Endodermal cell (in vitro differentiated cells): ENCODE data around the gene NGF. TPM values are rescaled to one million over a fixed set of nuclear protein-coding genes. Genes with fewer than 3 reads are reported as not detected.

Experiments used
- DNase-seq: peaks from one replicate; pipeline ENCODE4 v3.0.0-alpha.2; 2017
- H3K27ac ChIP-seq: 2 replicates; pipeline ENCODE4 v1.5.1; 2013; ENCODE audit warnings: mild to moderate bottlenecking, low read depth, low read length, moderate library complexity
- H3K27me3 ChIP-seq: 2 replicates; pipeline ENCODE4 v1.6.1; 2013; ENCODE audit warnings: mild to moderate bottlenecking, low read length, moderate library complexity; ENCODE audit not compliant: insufficient read depth, control insufficient read depth, poor library complexity, severe bottlenecking
- H3K36me3 ChIP-seq: 2 replicates; pipeline ENCODE4 v1.7.0; 2013; ENCODE audit warnings: mild to moderate bottlenecking, low read length, moderate library complexity; ENCODE audit not compliant: control insufficient read depth, insufficient read depth
- H3K4me1 ChIP-seq: one replicate; pipeline ENCODE4 v1.7.0; 2013; ENCODE audit warnings: low read length; ENCODE audit not compliant: control insufficient read depth, insufficient read depth
- H3K4me3 ChIP-seq: 2 replicates; pipeline ENCODE4 v1.5.1; 2013; ENCODE audit warnings: mild to moderate bottlenecking, low read length, moderate library complexity
- H3K9ac ChIP-seq: 2 replicates; pipeline ENCODE4 v1.6.1; 2013; ENCODE audit warnings: mild to moderate bottlenecking, low read length, moderate library complexity; ENCODE audit not compliant: poor library complexity, severe bottlenecking; ENCODE audit errors: extremely low read depth
- H3K9me3 ChIP-seq: 2 replicates; pipeline ENCODE4 v1.6.1; 2013; ENCODE audit warnings: mild to moderate bottlenecking, low read length, moderate library complexity; ENCODE audit not compliant: control insufficient read depth
- H3K27ac Mint-ChIP-seq: 2 replicates; pipeline ENCODE4 v1.8.0; 2020; ENCODE audit warnings: mixed read lengths
- H3K27me3 Mint-ChIP-seq: 2 replicates; pipeline ENCODE4 v1.8.0; 2021; ENCODE audit warnings: mild to moderate bottlenecking, mixed read lengths; ENCODE audit not compliant: insufficient read depth
- H3K36me3 Mint-ChIP-seq: 2 replicates; pipeline ENCODE4 v1.8.0; 2020; ENCODE audit warnings: low read depth, mixed read lengths
- H3K4me1 Mint-ChIP-seq: 2 replicates; pipeline ENCODE4 v1.8.0; 2020; ENCODE audit warnings: mixed read lengths
- H3K4me3 Mint-ChIP-seq: 2 replicates; pipeline ENCODE4 v1.8.0; 2020; ENCODE audit warnings: mild to moderate bottlenecking, moderate library complexity, mixed read lengths
- H3K9me3 Mint-ChIP-seq: 2 replicates; pipeline ENCODE4 v1.8.0; 2020; ENCODE audit warnings: mild to moderate bottlenecking, mixed read lengths
- CTCF ChIP-seq: fragments of 200-600 bp; sonication (generic); conservative IDR thresholded peaks from 2 replicates; pipeline ENCODE4 v1.5.0; 2021; ENCODE audit warnings: antibody characterized with exemption, mild to moderate bottlenecking
- WGBS, 2 experiments: methylation state at CpG; one replicate each; pipeline versions ENCODE4 v1.1.5 to v1.1.7; 2013; ENCODE audit warnings: missing lambda C conversion rate in 2 of 2, mixed read lengths in 1 of 2; ENCODE audit not compliant: insufficient coverage in 1 of 2, insufficient read length in 1 of 2; 5-methylcytosine and 5-hydroxymethylcytosine counted together
- total RNA-seq, 2 donors: library from RNA; stranded (reverse); fragmentation: NEBNext Ultra II Directional in 1 of 2; extraction: Animal tissue kit (Norgen Biotek cat#: 25700) in 1 of 2; gene quantifications; 2 replicates in 1 of 2; 3 replicates in 1 of 2; pipeline ENCODE4 v1.2.1, GENCODE V29; 2021

NGF gene
- total RNA-seq, 2 donors from 2014 or later = 0.26 TPM; not detected in 1

DNA sequence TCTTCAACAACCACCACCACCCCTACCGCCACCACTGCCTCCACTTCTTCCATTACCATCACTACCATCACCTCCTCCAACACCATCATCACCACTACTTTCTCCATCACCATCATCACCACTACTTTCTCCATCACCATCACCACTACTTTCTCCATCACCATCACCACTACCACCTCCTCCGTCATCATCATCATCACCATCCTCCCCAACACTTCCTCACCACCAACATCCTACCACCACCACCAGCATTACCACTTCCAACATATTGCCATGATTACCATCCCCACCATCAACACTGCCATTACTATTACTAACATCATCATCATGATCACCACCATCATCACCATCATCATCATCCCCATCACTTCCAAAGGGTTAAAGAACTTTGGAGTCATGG is 34.7 kb downstream of the NGF start:
- WGBS, 2 experiments = 93 to 100% methylated on average over 2 of the region's 2 CpGs
- Histone ChIP-seq H3K4me1 (peaks cover 11% of the 10 kb centered on the region), H3K27ac (no peak overlapping the region), H3K9me3 (no peaks in the 10 kb centered on the region), H3K27me3 (no peaks in the 10 kb centered on the region), H3K36me3 (no peaks in the 10 kb centered on the region), H3K9ac (no peak overlapping the region), H3K4me3 (no peak overlapping the region)
- Mint-ChIP-seq H3K27ac (no peak overlapping the region), H3K4me1 (peaks cover 12% of the 10 kb centered on the region), H3K36me3 (no peaks in the 10 kb centered on the region), H3K27me3 (no peaks in the 10 kb centered on the region), H3K9me3 (no peaks in the 10 kb centered on the region), H3K4me3 (no peak overlapping the region)
- TF ChIP-seq CTCF = no peak
- DNase-seq = no peak

DNA sequence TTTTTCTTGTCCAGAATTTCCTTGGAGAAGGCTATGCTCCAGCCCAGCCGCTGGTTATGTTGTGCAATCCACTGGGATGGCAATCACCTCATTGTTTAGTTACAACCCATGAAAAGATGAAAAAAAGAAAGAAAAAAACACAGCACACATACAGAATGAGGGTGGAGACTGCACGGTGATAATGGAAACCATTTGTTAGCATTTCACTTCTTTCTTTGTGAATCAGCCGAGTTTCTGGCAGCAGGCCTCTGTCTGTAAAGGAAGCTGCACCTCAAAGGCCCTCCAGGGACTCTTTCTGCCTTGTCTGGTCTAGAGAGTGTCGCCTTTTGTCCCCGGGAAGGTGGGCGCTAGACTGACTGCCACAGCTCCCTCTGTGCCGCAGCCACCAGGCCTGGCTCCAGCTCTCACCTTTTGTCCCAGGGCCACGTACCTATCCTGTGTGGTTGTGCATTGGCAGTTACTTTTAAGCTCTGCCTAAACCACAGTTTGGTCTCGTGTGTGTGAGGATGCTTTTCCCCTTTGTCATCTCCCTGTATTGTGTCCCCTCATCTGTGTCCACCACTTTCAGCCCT is 35.6 kb downstream of the NGF start:
- WGBS, 2 experiments = 72 to 73% methylated on average over 4 to 9 of the region's 9 CpGs
- peaks cover 11% of the 10 kb centered on the region for H3K4me1 ChIP-seq
- peaks cover 14% of the 10 kb centered on the region for H3K4me1 Mint-ChIP-seq

DNA sequence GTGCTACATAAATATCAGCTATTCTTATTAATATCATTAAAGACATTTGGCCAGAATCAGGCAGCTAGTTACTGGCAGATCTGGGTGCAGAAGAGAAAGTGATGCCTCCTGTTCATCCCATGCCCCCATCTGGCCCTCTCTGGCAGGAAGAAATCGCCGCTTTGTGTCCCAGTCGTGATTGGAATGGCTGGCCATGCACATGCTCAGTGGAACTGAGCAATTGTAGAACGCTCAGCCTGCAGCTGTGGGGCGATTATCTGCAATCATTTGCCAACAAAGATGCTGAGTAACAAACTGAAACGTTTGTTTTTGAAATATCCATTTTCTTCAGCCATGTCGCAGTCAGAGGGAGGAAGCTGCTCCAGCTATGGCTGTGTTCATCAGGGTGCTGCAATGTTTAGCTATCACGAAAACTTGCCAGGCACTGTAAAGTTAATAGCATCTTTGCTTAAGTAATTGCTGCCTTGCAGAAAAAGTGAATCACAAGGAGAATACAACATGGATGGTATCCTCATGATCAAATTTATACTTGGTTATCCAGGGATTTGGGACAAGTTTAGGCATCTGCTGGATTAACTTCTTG is 36.5 kb downstream of the NGF start:
- Mint-ChIP-seq H3K36me3 (no peaks in the 10 kb centered on the region), H3K9me3 (no peaks in the 10 kb centered on the region), H3K4me3 (no peak overlapping the region), H3K27ac (no peak overlapping the region), H3K4me1 (peaks cover 16% of the 10 kb centered on the region), H3K27me3 (no peaks in the 10 kb centered on the region)
- no peaks in the 10 kb centered on the region for H3K36me3 ChIP-seq
- no peaks in the 10 kb centered on the region for H3K9me3 ChIP-seq
- WGBS, 2 experiments = 94% methylated on average over 8 of the region's 8 CpGs
- no peak for DNase-seq
- no peak overlapping the region for H3K9ac ChIP-seq
- no peak overlapping the region for H3K4me3 ChIP-seq
- no peak overlapping the region for H3K27ac ChIP-seq
- H3K27me3 ChIP-seq = no peaks in the 10 kb centered on the region
- TF ChIP-seq CTCF = no peak
- H3K4me1 ChIP-seq = peaks cover 11% of the 10 kb centered on the region

More for the DNA sequence above, 35.6 kb downstream of the NGF start:
- peak overlapping the region; percentile 21 for H3K27ac ChIP-seq
- Mint-ChIP-seq H3K27me3 (no peaks in the 10 kb centered on the region), H3K4me3 (no peak overlapping the region), H3K36me3 (no peaks in the 10 kb centered on the region), H3K27ac (no peak overlapping the region), H3K9me3 (no peaks in the 10 kb centered on the region)
- DNase-seq = peak; percentile 51
- no peak overlapping the region for H3K4me3 ChIP-seq
- no peaks in the 10 kb centered on the region for H3K36me3 ChIP-seq
- no peak overlapping the region for H3K9ac ChIP-seq
- H3K9me3 ChIP-seq = no peaks in the 10 kb centered on the region
- no peaks in the 10 kb centered on the region for H3K27me3 ChIP-seq
- TF ChIP-seq CTCF = no peak
